OCI-LY3 (cell line): ENCODE results near the gene NAT14.

Experiments
- H2AFZ ChIP-seq: fragments of 200-600, 300-600 bp; shearing (Covaris generic); 2 replicates; pipeline ENCODE4 v1.6.0; 2014; ENCODE audit warnings: antibody characterized with exemption, low read depth, low read length
- H3K27ac ChIP-seq: fragments of 200-600, 300-600 bp; sonication (generic); 2 replicates; pipeline ENCODE4 v1.5.1; 2014; ENCODE audit warnings: mild to moderate bottlenecking, low read length, moderate library complexity, mixed read lengths
- H3K27me3 ChIP-seq: fragments of 200-600, 300-600 bp; sonication (generic); 2 replicates; pipeline ENCODE4 v1.6.1; 2014; ENCODE audit warnings: low read depth, low read length, mixed read lengths
- H3K36me3 ChIP-seq: fragments of 200-600, 300-600 bp; sonication (generic); replicated peaks from 2 replicates; pipeline ENCODE3; 2014; ENCODE audit warnings: low read depth, low read length, mixed read lengths
- H3K4me1 ChIP-seq: fragments of 300-600, 200-600 bp; sonication (generic); 2 replicates; pipeline ENCODE4 v1.6.1; 2014; ENCODE audit warnings: low read length, mixed read lengths
- H3K4me2 ChIP-seq: fragments of 200-600, 300-600 bp; sonication (generic); 2 replicates; pipeline ENCODE4 v1.6.1; 2014; ENCODE audit warnings: low read length, mixed read lengths
- H3K4me3 ChIP-seq: fragments of 300-600, 200-600 bp; sonication (generic); 2 replicates; pipeline ENCODE4 v1.5.1; 2014; ENCODE audit warnings: antibody characterized with exemption, mild to moderate bottlenecking, low read length, moderate library complexity
- H3K79me2 ChIP-seq: fragments of 300-600, 200-600 bp; shearing (Covaris generic); 2 replicates; pipeline ENCODE4 v1.6.1; 2014; ENCODE audit warnings: mild to moderate bottlenecking, low read length, mixed read lengths
- H3K9ac ChIP-seq: fragments of 300-600, 200-600 bp; shearing (Covaris generic); 2 replicates; pipeline ENCODE4 v1.6.0; 2014; ENCODE audit warnings: mild to moderate bottlenecking, low read length, moderate library complexity
- H3K9me3 ChIP-seq: fragments of 200-600, 300-600 bp; shearing (Covaris generic); 2 replicates; pipeline ENCODE4 v1.6.1; 2014; ENCODE audit warnings: low read length, mixed read lengths; ENCODE audit not compliant: insufficient read depth
- H4K20me1 ChIP-seq: fragments of 200-600, 300-600 bp; sonication (generic); 2 replicates; pipeline ENCODE4 v1.6.1; 2016; ENCODE audit warnings: low read length, mixed read lengths; ENCODE audit not compliant: insufficient read depth
- CTCF ChIP-seq: fragments of 200-600, 300-600 bp; sonication (generic); IDR thresholded peaks from 2 replicates; pipeline ENCODE4 v1.5.1; 2014; ENCODE audit warnings: antibody characterized with exemption, low read length, low read depth
- EZH2phosphoT487 ChIP-seq: fragments of 200-600 bp; shearing (Covaris generic); IDR thresholded peaks from 2 replicates; pipeline ENCODE4 v1.6.1; 2018; ENCODE audit warnings: antibody characterized with exemption, mixed run types, low read depth

Gene NAT14

GRCh38 chr19:55467236-55468053, 17.5 kb upstream of the NAT14 start:
- Histone ChIP-seq H3K9me3 (no peaks in the 10 kb centered on the region), H3K27me3 (no peaks in the 10 kb centered on the region), H3K4me2 (peak overlapping the region; percentile 60), H4K20me1 (no peaks in the 10 kb centered on the region), H3K27ac (no peak overlapping the region), H3K4me1 (peaks cover 4% of the 10 kb centered on the region), H3K4me3 (peak overlapping the region; percentile 25; the same call in 1 of the 2 replicates), H3K36me3 (no peaks in the 10 kb centered on the region), H2AFZ (peak overlapping the region; percentile 97), H3K79me2 (no peaks in the 10 kb centered on the region), H3K9ac (no peak overlapping the region; the same call in 1 of the 2 replicates)
- TF ChIP-seq CTCF (peak; percentile 99), EZH2phosphoT487 (no peak)

GRCh38 chr19:55468054-55468393, 17.0 kb upstream of the NAT14 start:
- Histone ChIP-seq H3K4me3 (peak overlapping the region; percentile 25; the same call in 1 of the 2 replicates), H4K20me1 (no peaks in the 10 kb centered on the region)
- TF ChIP-seq CTCF (peak; percentile 1; the same call in 1 of the 2 replicates), EZH2phosphoT487 (no peak)

GRCh38 chr19:55471266-55471665, 13.7 kb upstream of the NAT14 start:
- H3K4me2 ChIP-seq: no peak overlapping the region
- TF ChIP-seq EZH2phosphoT487: no peak
- no peak for TF ChIP-seq CTCF
- no peaks in the 10 kb centered on the region for H3K79me2 ChIP-seq
- H3K9me3 ChIP-seq: no peaks in the 10 kb centered on the region
- no peaks in the 10 kb centered on the region for H3K36me3 ChIP-seq
- H3K27me3 ChIP-seq: no peaks in the 10 kb centered on the region
- H2AFZ ChIP-seq: no peak overlapping the region
- no peak overlapping the region for H3K27ac ChIP-seq
- H4K20me1 ChIP-seq: no peaks in the 10 kb centered on the region
- H3K9ac ChIP-seq: no peak overlapping the region
- H3K4me1 ChIP-seq: peaks cover 8% of the 10 kb centered on the region
- no peak overlapping the region for H3K4me3 ChIP-seq

More at GRCh38 chr19:55468054-55468393, 17.0 kb upstream of the NAT14 start:
- Histone ChIP-seq H3K4me2 (peak overlapping the region; percentile 60), H3K9ac (no peak overlapping the region; the same call in 1 of the 2 replicates), H3K36me3 (no peaks in the 10 kb centered on the region), H3K27ac (no peak overlapping the region), H2AFZ (peak overlapping the region; percentile 97), H3K27me3 (no peaks in the 10 kb centered on the region), H3K79me2 (no peaks in the 10 kb centered on the region), H3K4me1 (peaks cover 4% of the 10 kb centered on the region), H3K9me3 (no peaks in the 10 kb centered on the region)

- H3K27me3 ChIP-seq: no peaks in the 10 kb centered on the region
- H3K79me2 ChIP-seq: peaks cover 3% of the 10 kb centered on the region; the same call in 1 of the 2 replicates
- peaks cover 8% of the 10 kb centered on the region for H3K4me1 ChIP-seq
- no peak overlapping the region for H3K27ac ChIP-seq
- no peak overlapping the region for H3K4me3 ChIP-seq
- H3K36me3 ChIP-seq: no peaks in the 10 kb centered on the region
- H3K9me3 ChIP-seq: no peaks in the 10 kb centered on the region
- no peaks in the 10 kb centered on the region for H4K20me1 ChIP-seq
- no peak for TF ChIP-seq EZH2phosphoT487
- H3K4me2 ChIP-seq: no peak overlapping the region
- no peak overlapping the region for H2AFZ ChIP-seq
- H3K9ac ChIP-seq: no peak overlapping the region
Observed at GRCh38 chr19:55472463-55472862, 12.5 kb upstream of the NAT14 start.
